GM23338 (cell line): ENCODE measurements around the gene CCSER2.

Experiments
- CTCF ChIP-seq, 2 experiments: fragments of 200-600 bp in 1 of 2; sonication (generic) in 1 of 2; conservative IDR thresholded peaks; 2 replicates each; pipeline versions ENCODE4 v1.5.1 to v1.6.1; 2016 to 2017; ENCODE audit warnings: antibody characterized with exemption in 2 of 2, low read depth in 2 of 2, mild to moderate bottlenecking in 2 of 2, moderate library complexity in 1 of 2
- ETS1 ChIP-seq: IDR thresholded peaks from 2 replicates; pipeline ENCODE4 v1.6.1; 2016; ENCODE audit warnings: antibody characterized with exemption
- EZH2 ChIP-seq: fragments of 200-600 bp; sonication (generic); IDR thresholded peaks from one replicate; pipeline ENCODE4 v1.8.0; 2017; ENCODE audit warnings: antibody characterized with exemption, mild to moderate bottlenecking, low read depth; ENCODE audit not compliant: unreplicated experiment
- EZH2phosphoT487 ChIP-seq: fragments of 200-600 bp; sonication (generic); IDR thresholded peaks from one replicate; pipeline ENCODE4 v1.8.1; 2018; ENCODE audit warnings: antibody characterized with exemption; ENCODE audit not compliant: unreplicated experiment
- POLR2AphosphoS5 ChIP-seq: IDR thresholded peaks from 2 replicates; pipeline ENCODE4 v1.6.1; 2016; ENCODE audit warnings: antibody characterized with exemption, low read depth
- REST ChIP-seq: IDR thresholded peaks from one replicate; pipeline ENCODE4 v1.6.1; 2018; ENCODE audit warnings: antibody characterized with exemption; ENCODE audit not compliant: unreplicated experiment

GRCh38 chr10:84453303-84453702 is 124.9 kb downstream of the CCSER2 start:
- TF ChIP-seq ETS1 (no peak), CTCF (conservative IDR thresholded peaks at IDR 0.05; ENCODE audit: low read depth in 2 of 2) (no peak), EZH2phosphoT487 (no peak), REST (no peak), EZH2 (no peak), POLR2AphosphoS5 (no peak)
